ENCODE results near the gene TRABD.
A peak's percentile ranks its signal among the peaks of the same experiment; 100 is the strongest.

Gene TRABD

GRCh38 chr22:50238755-50239154 lies 53.0 kb downstream of the TRABD start:
- no peak for DNase-seq (ENCODE audit: low read depth, low spot score)

GRCh38 chr22:50242406-50242949 lies 56.8 kb downstream of the TRABD start:
- DNase-seq (ENCODE audit: low read depth, low spot score), result no peak

GRCh38 chr22:50243685-50244419 lies 58.1 kb downstream of the TRABD start:
- DNase-seq (ENCODE audit: low read depth, low spot score), result no peak

GRCh38 chr22:50244420-50245213 lies 58.9 kb downstream of the TRABD start, which contains the start of gene TUBGCP6:
Gene TUBGCP6 (minus strand): TSS chr22:50245023. CDS start chr22:50244459, 564 bp downstream.
- peak; percentile 87 for DNase-seq (ENCODE audit: low read depth, low spot score)

GRCh38 chr22:50245214-50246072 lies 59.7 kb downstream of the TRABD start:
- no peak for DNase-seq (ENCODE audit: low read depth, low spot score)

GRCh38 chr22:50246242-50247175 lies 60.8 kb downstream of the TRABD start:
- no peak for DNase-seq (ENCODE audit: low read depth, low spot score)

- DNase-seq (ENCODE audit: low read depth, low spot score), result no peak
Measured at GRCh38 chr22:50247748-50248147, 62.0 kb downstream of the TRABD start.

GRCh38 chr22:50248196-50249081 lies 62.7 kb downstream of the TRABD start:
- no peak for DNase-seq (ENCODE audit: low read depth, low spot score)
